HG03571 (cell line): ENCODE measurements around the gene MYLK.

ENCODE experiments used
- ATAC-seq: cut with Tn5 transposase; IDR thresholded peaks from one replicate; pipeline ENCODE4 v1.9.1; 2021; ENCODE audit not compliant: unreplicated experiment

The MYLK gene

GRCh38 chr3:123798550-123798949 is 85.6 kb downstream of the MYLK start:
- ATAC-seq = no peak

- ATAC-seq = no peak
Observed at GRCh38 chr3:123795471-123796251, 88.5 kb downstream of the MYLK start.

- no peak for ATAC-seq
Observed at GRCh38 chr3:123793425-123793824, 90.7 kb downstream of the MYLK start.

- no peak for ATAC-seq
Observed at GRCh38 chr3:123792473-123793201, 91.5 kb downstream of the MYLK start.

GRCh38 chr3:123791898-123792297 is 92.2 kb downstream of the MYLK start:
- ATAC-seq = no peak

GRCh38 chr3:123791417-123791816 is 92.7 kb downstream of the MYLK start:
- ATAC-seq = no peak

- ATAC-seq = no peak
Observed at GRCh38 chr3:123791073-123791370, 93.1 kb downstream of the MYLK start.

GRCh38 chr3:123790254-123791072 is 93.7 kb downstream of the MYLK start:
- no peak for ATAC-seq

GRCh38 chr3:123789760-123790159 is 94.4 kb downstream of the MYLK start:
- no peak for ATAC-seq

GRCh38 chr3:123789160-123789559 is 95.0 kb downstream of the MYLK start:
- ATAC-seq = no peak

- ATAC-seq = no peak
Observed at GRCh38 chr3:123788710-123789109, 95.4 kb downstream of the MYLK start.

GRCh38 chr3:123787133-123787532 is 97.0 kb downstream of the MYLK start:
- no peak for ATAC-seq

GRCh38 chr3:123785602-123786001 is 98.5 kb downstream of the MYLK start:
- no peak for ATAC-seq

GRCh38 chr3:123783811-123784210 is 100.3 kb downstream of the MYLK start:
- no peak for ATAC-seq

GRCh38 chr3:123783050-123783689 is 101.0 kb downstream of the MYLK start:
- ATAC-seq = no peak

GRCh38 chr3:123782488-123782887 is 101.6 kb downstream of the MYLK start:
- ATAC-seq = no peak

GRCh38 chr3:123781571-123782275 is 102.4 kb downstream of the MYLK start:
- ATAC-seq = no peak

GRCh38 chr3:123781138-123781537 is 103.0 kb downstream of the MYLK start:
- no peak for ATAC-seq

- no peak for ATAC-seq
Observed at GRCh38 chr3:123780656-123781055, 103.5 kb downstream of the MYLK start.

- ATAC-seq = no peak
Observed at GRCh38 chr3:123779655-123780231, 104.4 kb downstream of the MYLK start.
